Activated naive CD4-positive, alpha-beta T cell treated with Interleukin-2 at 50 U/mL for 16 hours (primary cell): ENCODE measurements around the gene KCNK4.
"Not testable (repeated sequence)": the region's sequence is repeated elsewhere in the genome, so short reads cannot be mapped to it uniquely, and the experiment has no call there.

Experiments used
- DNase-seq: peaks from one replicate; pipeline ENCODE4 v3.0.0-alpha.2; 2020

KCNK4 gene

GRCh38 chr11:64313491-64314145 lies 22.5 kb downstream of the KCNK4 start:
- DNase-seq: no peak

- no peak for DNase-seq
Observed at GRCh38 chr11:64314146-64314804, 23.2 kb downstream of the KCNK4 start.

GRCh38 chr11:64314805-64315561 lies 23.9 kb downstream of the KCNK4 start:
- no peak for DNase-seq

GRCh38 chr11:64315667-64316526 lies 24.8 kb downstream of the KCNK4 start:
- not testable (repeated sequence) for DNase-seq

- peak; percentile 42 for DNase-seq
Observed at GRCh38 chr11:64316672-64317324, 25.7 kb downstream of the KCNK4 start.

- DNase-seq: peak; percentile 96
Observed at GRCh38 chr11:64317325-64317960, 26.3 kb downstream of the KCNK4 start, which contains the start of gene TRMT112. TRMT112 (minus strand) TSS chr11:64317559; CDS start chr11:64317526, 33 bp downstream.

- DNase-seq: peak; percentile 95
Observed at GRCh38 chr11:64317961-64318765, 27.1 kb downstream of the KCNK4 start, which contains the start of gene PRDX5. PRDX5 (plus strand) TSS chr11:64318121; CDS start chr11:64318216, 95 bp downstream.

GRCh38 chr11:64318766-64319761 lies 28.0 kb downstream of the KCNK4 start:
- DNase-seq: no peak

- DNase-seq: no peak
Observed at GRCh38 chr11:64320556-64320955, 29.5 kb downstream of the KCNK4 start.

- DNase-seq: no peak
Observed at GRCh38 chr11:64321026-64321425, 29.9 kb downstream of the KCNK4 start.

GRCh38 chr11:64321533-64321932 lies 30.4 kb downstream of the KCNK4 start:
- no peak for DNase-seq

GRCh38 chr11:64322925-64323260 lies 31.8 kb downstream of the KCNK4 start:
- DNase-seq: no peak

- no peak for DNase-seq
Observed at GRCh38 chr11:64323373-64323772, 32.3 kb downstream of the KCNK4 start.

- not testable (repeated sequence) for DNase-seq
Observed at GRCh38 chr11:64323984-64324383, 32.9 kb downstream of the KCNK4 start.

- no peak for DNase-seq
Observed at GRCh38 chr11:64324692-64325469, 33.8 kb downstream of the KCNK4 start.

- DNase-seq: no peak
Observed at GRCh38 chr11:64327375-64327774, 36.3 kb downstream of the KCNK4 start.

- DNase-seq: no peak
Observed at GRCh38 chr11:64327993-64328392, 36.9 kb downstream of the KCNK4 start.

- no peak for DNase-seq
Observed at GRCh38 chr11:64330888-64331287, 39.8 kb downstream of the KCNK4 start.
